DOHH2 (cell line): ENCODE results near the gene KIF16B.

ENCODE experiments used
- EZH2phosphoT487 ChIP-seq: fragments of 200-600 bp; sonication (generic); IDR thresholded peaks from 2 replicates; pipeline ENCODE4 v1.6.1; 2017; ENCODE audit warnings: borderline replicate concordance, mild to moderate bottlenecking, antibody characterized with exemption, low read length, moderate library complexity, mixed read lengths
- TF ChIP-seq, protein P1 (sequence below): fragments of 200-600 bp; sonication (generic); IDR thresholded peaks from one replicate; pipeline ENCODE4 v1.5.1; 2014; ENCODE audit warnings: antibody characterized with exemption, mild to moderate bottlenecking, low read depth, low read length; ENCODE audit not compliant: poor library complexity, severe bottlenecking

DNA sequence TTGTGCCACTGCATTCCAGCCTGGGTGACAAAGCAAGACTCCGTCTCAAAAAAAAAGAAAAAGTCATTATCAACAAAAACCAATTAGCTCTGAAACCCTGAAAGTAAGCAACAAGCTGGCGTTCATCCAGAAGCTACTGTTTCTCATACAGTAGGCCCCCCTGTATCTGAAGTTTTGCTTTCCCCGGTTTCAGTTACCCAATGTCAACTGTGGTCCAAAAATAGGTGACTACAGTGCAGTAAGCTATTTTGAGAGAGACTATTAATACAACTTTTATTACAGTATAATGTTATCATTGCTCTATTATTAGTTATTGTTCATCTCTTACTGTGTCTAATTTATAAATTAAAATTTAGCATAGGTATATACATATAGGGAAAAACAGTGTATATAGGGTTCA is 135.1 kb downstream of the KIF16B start:
- TF ChIP-seq, protein P1, sequence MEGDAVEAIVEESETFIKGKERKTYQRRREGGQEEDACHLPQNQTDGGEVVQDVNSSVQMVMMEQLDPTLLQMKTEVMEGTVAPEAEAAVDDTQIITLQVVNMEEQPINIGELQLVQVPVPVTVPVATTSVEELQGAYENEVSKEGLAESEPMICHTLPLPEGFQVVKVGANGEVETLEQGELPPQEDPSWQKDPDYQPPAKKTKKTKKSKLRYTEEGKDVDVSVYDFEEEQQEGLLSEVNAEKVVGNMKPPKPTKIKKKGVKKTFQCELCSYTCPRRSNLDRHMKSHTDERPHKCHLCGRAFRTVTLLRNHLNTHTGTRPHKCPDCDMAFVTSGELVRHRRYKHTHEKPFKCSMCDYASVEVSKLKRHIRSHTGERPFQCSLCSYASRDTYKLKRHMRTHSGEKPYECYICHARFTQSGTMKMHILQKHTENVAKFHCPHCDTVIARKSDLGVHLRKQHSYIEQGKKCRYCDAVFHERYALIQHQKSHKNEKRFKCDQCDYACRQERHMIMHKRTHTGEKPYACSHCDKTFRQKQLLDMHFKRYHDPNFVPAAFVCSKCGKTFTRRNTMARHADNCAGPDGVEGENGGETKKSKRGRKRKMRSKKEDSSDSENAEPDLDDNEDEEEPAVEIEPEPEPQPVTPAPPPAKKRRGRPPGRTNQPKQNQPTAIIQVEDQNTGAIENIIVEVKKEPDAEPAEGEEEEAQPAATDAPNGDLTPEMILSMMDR: no peak
- no peak for TF ChIP-seq EZH2phosphoT487
